DOHH2 (cell line): ENCODE results near the gene SUGP2.

Experiments
- H3F3A ChIP-seq: fragments of 200-600 bp; sonication (generic), shearing (Covaris generic); 2 replicates; pipeline ENCODE4 v1.6.0; 2016; ENCODE audit warnings: antibody characterized with exemption, mild to moderate bottlenecking; ENCODE audit not compliant: control insufficient read depth, insufficient read depth
- H3K27ac ChIP-seq: fragments of 200-600 bp; sonication (generic); 2 replicates; pipeline ENCODE4 v1.5.1; 2014; ENCODE audit warnings: low read depth, mild to moderate bottlenecking, low read length, moderate library complexity
- H3K27me3 ChIP-seq: fragments of 200-600 bp; sonication (generic); 2 replicates; pipeline ENCODE4 v1.6.1; 2014; ENCODE audit warnings: mild to moderate bottlenecking, low read length, mixed read lengths; ENCODE audit not compliant: control insufficient read depth
- H3K36me3 ChIP-seq: fragments of 200-600 bp; sonication (generic); 2 replicates; pipeline ENCODE4 v1.6.1; 2014; ENCODE audit warnings: mild to moderate bottlenecking, low read length, moderate library complexity, mixed read lengths; ENCODE audit not compliant: control insufficient read depth
- H3K4me1 ChIP-seq: fragments of 200-600 bp; sonication (generic); 2 replicates; pipeline ENCODE4 v1.6.1; 2014; ENCODE audit warnings: mild to moderate bottlenecking, low read length, mixed read lengths; ENCODE audit not compliant: control insufficient read depth
- H3K4me2 ChIP-seq: fragments of 200-600 bp; sonication (generic); 2 replicates; pipeline ENCODE4 v1.6.0; 2014; ENCODE audit warnings: mild to moderate bottlenecking, low read length, moderate library complexity
- H3K4me3 ChIP-seq: fragments of 200-600 bp; sonication (generic); 2 replicates; pipeline ENCODE4 v1.5.1; 2014; ENCODE audit warnings: mild to moderate bottlenecking, low read length, mixed read lengths
- H3K79me2 ChIP-seq: fragments of 200-600 bp; sonication (generic); 2 replicates; pipeline ENCODE4 v1.6.1; 2014; ENCODE audit warnings: mild to moderate bottlenecking, low read length, mixed read lengths; ENCODE audit not compliant: control insufficient read depth
- H3K9me2 ChIP-seq: fragments of 200-600 bp; sonication (generic); replicated peaks from 2 replicates; pipeline ENCODE4 v1.6.1; 2014; ENCODE audit warnings: mild to moderate bottlenecking, low read length, mixed read lengths; ENCODE audit not compliant: control insufficient read depth
- H3K9me3 ChIP-seq: fragments of 200-600 bp; sonication (generic); 2 replicates; pipeline ENCODE4 v1.6.1; 2014; ENCODE audit warnings: antibody characterized with exemption, low read length, mixed read lengths; ENCODE audit not compliant: control insufficient read depth, insufficient read depth
- H4K20me1 ChIP-seq: fragments of 200-600 bp; sonication (generic); 2 replicates; pipeline ENCODE4 v1.6.0; 2014; ENCODE audit warnings: low read depth, mild to moderate bottlenecking, antibody characterized with exemption, low read length, moderate library complexity; ENCODE audit not compliant: control insufficient read depth, insufficient read depth
- EZH2phosphoT487 ChIP-seq: fragments of 200-600 bp; sonication (generic); IDR thresholded peaks from 2 replicates; pipeline ENCODE4 v1.6.1; 2017; ENCODE audit warnings: borderline replicate concordance, mild to moderate bottlenecking, antibody characterized with exemption, low read length, moderate library complexity, mixed read lengths
- TF ChIP-seq, protein P1 (sequence below): fragments of 200-600 bp; sonication (generic); IDR thresholded peaks from one replicate; pipeline ENCODE4 v1.5.1; 2014; ENCODE audit warnings: antibody characterized with exemption, mild to moderate bottlenecking, low read depth, low read length; ENCODE audit not compliant: poor library complexity, severe bottlenecking

Gene SUGP2

DNA sequence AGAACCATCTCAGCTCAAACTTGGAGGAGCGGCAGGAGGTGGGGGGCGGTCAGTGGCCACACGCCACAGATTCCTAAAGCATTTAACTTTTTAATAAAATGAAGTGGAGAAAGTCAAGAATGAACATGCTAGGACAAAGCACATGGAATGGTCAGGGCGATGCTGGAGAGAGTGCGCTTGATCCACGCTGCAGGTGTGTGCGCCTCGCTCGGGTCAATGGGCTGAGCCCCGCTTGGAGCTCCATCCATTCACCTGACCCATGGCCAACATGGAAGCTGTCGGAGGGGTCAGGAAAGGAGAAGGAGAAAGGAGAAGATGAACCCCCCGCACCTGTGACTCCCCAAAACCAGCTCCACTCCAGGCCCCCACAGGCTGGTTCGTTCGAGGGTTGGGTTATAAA is 41.8 kb downstream of the SUGP2 start:
- Histone ChIP-seq H3K27me3 (no peaks in the 10 kb centered on the region), H3F3A (peaks cover 3% of the 10 kb centered on the region; the same call in 1 of the 2 replicates), H3K36me3 (peaks cover 51% of the 10 kb centered on the region), H3K4me3 (no peak overlapping the region), H3K4me2 (no peak overlapping the region), H4K20me1 (no peaks in the 10 kb centered on the region), H3K79me2 (no peaks in the 10 kb centered on the region), H3K4me1 (peaks cover 7% of the 10 kb centered on the region; the same call in 1 of the 2 replicates), H3K9me2 (no peaks in the 10 kb centered on the region), H3K27ac (no peak overlapping the region), H3K9me3 (no peaks in the 10 kb centered on the region)
- TF ChIP-seq, protein P1, sequence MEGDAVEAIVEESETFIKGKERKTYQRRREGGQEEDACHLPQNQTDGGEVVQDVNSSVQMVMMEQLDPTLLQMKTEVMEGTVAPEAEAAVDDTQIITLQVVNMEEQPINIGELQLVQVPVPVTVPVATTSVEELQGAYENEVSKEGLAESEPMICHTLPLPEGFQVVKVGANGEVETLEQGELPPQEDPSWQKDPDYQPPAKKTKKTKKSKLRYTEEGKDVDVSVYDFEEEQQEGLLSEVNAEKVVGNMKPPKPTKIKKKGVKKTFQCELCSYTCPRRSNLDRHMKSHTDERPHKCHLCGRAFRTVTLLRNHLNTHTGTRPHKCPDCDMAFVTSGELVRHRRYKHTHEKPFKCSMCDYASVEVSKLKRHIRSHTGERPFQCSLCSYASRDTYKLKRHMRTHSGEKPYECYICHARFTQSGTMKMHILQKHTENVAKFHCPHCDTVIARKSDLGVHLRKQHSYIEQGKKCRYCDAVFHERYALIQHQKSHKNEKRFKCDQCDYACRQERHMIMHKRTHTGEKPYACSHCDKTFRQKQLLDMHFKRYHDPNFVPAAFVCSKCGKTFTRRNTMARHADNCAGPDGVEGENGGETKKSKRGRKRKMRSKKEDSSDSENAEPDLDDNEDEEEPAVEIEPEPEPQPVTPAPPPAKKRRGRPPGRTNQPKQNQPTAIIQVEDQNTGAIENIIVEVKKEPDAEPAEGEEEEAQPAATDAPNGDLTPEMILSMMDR: no peak
- no peak for TF ChIP-seq EZH2phosphoT487

DNA sequence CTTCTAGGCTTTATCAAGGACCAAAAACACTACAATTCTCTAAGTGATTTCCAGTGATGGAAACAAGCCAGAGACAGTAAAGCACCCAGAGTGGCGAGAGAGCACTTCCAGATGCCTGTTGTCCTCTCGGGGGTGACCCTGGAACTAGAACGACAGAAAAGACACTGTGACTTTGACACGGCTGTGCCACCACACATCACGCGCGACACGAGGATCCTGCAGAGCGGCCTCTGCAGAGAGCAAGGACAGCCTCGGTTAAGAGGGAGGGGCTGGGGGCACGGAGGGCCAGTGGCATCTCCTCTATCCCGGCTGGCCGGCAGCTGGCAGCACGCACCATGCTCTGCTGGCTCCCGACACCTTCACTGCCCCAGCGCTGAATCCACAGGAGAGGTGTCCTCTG is 42.3 kb downstream of the SUGP2 start:
- H3K27ac ChIP-seq: no peak overlapping the region
- peaks cover 7% of the 10 kb centered on the region; the same call in 1 of the 2 replicates for H3K4me1 ChIP-seq
- peaks cover 47% of the 10 kb centered on the region for H3K36me3 ChIP-seq
- peaks cover 3% of the 10 kb centered on the region; the same call in 1 of the 2 replicates for H3F3A ChIP-seq
- no peaks in the 10 kb centered on the region for H3K27me3 ChIP-seq
- H3K4me3 ChIP-seq: no peak overlapping the region
- no peaks in the 10 kb centered on the region for H4K20me1 ChIP-seq
- no peaks in the 10 kb centered on the region for H3K9me2 ChIP-seq
- no peak overlapping the region for H3K4me2 ChIP-seq
- no peaks in the 10 kb centered on the region for H3K9me3 ChIP-seq
- TF ChIP-seq, protein P1: no peak
- no peak for TF ChIP-seq EZH2phosphoT487
- H3K79me2 ChIP-seq: no peaks in the 10 kb centered on the region

DNA sequence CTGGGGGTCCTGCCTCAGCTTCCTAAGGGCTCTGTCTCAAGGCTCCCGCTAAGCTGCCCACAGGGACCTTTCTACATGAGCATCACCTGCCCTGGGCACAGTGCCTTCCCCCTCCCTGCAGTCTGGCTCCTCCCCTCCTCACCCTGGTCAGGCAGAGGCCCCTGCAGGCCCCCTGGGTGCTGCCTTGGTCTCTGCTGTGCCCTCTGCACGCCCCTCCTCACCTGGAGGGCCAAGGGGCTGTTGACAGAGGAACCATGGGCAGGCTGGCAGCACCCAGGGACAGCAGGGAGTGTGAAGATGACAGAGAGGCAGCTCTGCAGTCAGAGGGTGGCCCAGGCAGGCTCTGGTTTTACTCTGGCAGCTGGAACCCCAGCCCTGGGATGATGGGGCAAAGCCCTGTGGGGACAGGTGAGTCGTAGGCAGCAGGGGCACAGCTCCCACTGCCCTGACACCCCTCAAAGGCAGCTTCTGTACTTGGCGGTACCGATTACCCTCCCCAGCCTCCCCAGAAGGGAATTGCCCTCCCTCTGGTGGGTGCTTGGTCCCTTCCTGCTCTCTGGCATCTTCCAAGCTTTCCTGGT is 43.1 kb downstream of the SUGP2 start:
- Histone ChIP-seq H3K27ac (no peak overlapping the region), H3F3A (peaks cover 3% of the 10 kb centered on the region; the same call in 1 of the 2 replicates), H3K27me3 (no peaks in the 10 kb centered on the region), H3K36me3 (peaks cover 39% of the 10 kb centered on the region), H3K4me3 (no peak overlapping the region), H3K79me2 (no peaks in the 10 kb centered on the region), H3K4me2 (no peak overlapping the region), H3K9me2 (no peaks in the 10 kb centered on the region), H3K9me3 (no peaks in the 10 kb centered on the region), H4K20me1 (no peaks in the 10 kb centered on the region), H3K4me1 (peaks cover 7% of the 10 kb centered on the region; the same call in 1 of the 2 replicates)
- no peak for TF ChIP-seq EZH2phosphoT487
- TF ChIP-seq, protein P1: no peak
